Epithelial cell of proximal tubule (primary cell): ENCODE results near the gene MAT2A. TPM values are rescaled to one million over a fixed set of nuclear protein-coding genes. Genes with fewer than 3 reads are reported as not detected.

Source experiments
- DNase-seq: peaks from one replicate; pipeline ENCODE4 v3.0.0-alpha.2; 2011; ENCODE audit warnings: low read depth
- H3K4me3 ChIP-seq: 2 replicates; pipeline ENCODE4 v1.5.1; 2011; ENCODE audit warnings: low read depth, mild to moderate bottlenecking, low read length
- total RNA-seq: library from RNA; depleted of rRNA; stranded (reverse); fragments of >200 nt; gene quantifications from 2 replicates; pipeline ENCODE4 v1.2.3, GENCODE V29; 2015
- TF ChIP-seq, protein P1 (sequence below): conservative IDR thresholded peaks from 2 replicates; pipeline ENCODE4 v1.5.1; 2012; ENCODE audit warnings: low read depth, mild to moderate bottlenecking, low read length

MAT2A gene
- total RNA-seq, 1 donor from 2014 or later, result 64.6 TPM

DNA sequence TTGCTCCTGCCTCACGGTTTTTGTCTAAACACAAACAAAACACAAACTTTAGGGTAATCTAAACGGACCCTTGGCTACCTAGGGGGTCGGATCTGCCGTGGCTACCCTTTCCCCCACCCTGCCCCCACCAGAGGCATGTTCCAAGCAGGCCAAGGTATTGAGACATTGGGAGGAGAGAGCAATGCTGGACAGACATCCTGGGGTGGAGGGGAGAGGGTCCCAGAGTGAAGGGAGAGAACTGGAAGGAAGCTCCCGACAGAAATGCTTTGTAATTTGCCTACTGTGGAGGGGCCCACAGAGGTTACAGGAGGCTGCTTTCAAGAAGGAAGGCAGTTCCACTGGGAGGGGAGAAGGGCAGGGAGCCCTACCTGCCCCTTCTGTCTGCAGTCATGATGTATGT lies 13.9 kb upstream of the MAT2A start:
- no peak for DNase-seq
- TF ChIP-seq, protein P1, sequence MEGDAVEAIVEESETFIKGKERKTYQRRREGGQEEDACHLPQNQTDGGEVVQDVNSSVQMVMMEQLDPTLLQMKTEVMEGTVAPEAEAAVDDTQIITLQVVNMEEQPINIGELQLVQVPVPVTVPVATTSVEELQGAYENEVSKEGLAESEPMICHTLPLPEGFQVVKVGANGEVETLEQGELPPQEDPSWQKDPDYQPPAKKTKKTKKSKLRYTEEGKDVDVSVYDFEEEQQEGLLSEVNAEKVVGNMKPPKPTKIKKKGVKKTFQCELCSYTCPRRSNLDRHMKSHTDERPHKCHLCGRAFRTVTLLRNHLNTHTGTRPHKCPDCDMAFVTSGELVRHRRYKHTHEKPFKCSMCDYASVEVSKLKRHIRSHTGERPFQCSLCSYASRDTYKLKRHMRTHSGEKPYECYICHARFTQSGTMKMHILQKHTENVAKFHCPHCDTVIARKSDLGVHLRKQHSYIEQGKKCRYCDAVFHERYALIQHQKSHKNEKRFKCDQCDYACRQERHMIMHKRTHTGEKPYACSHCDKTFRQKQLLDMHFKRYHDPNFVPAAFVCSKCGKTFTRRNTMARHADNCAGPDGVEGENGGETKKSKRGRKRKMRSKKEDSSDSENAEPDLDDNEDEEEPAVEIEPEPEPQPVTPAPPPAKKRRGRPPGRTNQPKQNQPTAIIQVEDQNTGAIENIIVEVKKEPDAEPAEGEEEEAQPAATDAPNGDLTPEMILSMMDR, result no peak
- H3K4me3 ChIP-seq, result no peak overlapping the region

DNA sequence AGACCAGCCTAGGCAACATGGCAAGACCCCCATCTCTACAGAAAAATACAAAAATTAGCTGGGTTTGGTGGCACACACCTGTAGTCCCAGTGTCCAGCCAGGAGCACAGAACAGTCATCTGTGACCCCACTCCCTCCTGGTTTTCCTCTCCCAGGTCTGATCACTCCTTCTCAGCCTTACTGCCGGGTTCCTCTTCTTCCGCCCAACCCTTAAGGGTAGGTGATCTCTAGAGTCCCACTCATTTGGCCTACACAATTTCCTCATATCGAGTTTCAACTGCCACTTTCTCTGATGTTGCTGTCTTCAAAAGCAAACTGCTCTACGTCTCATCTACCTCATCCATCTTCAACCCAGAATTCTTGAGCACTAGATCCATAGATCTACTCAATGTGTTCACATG lies 13.4 kb upstream of the MAT2A start:
- H3K4me3 ChIP-seq, result no peak overlapping the region
- no peak for DNase-seq
- TF ChIP-seq, protein P1, result no peak

DNA sequence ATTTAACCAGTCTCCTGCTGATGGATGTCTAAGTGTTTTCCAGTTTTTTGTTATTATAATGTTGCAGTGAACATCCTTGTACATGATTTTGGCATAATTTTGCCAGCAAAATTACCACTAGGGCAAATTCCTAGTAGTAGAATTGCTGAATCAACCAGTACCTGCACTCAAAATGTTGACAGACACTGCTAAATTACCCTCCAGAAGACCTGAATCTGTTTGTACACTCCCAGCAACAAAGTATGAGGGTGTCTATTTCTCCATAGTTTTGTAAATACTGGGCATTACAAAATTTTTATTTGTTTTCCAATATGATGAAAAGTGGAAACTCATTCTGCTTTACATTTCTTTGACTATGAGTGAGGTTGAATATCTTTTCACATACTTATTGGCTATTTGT lies 11.2 kb upstream of the MAT2A start:
- TF ChIP-seq, protein P1, result no peak
- no peak overlapping the region for H3K4me3 ChIP-seq
- no peak for DNase-seq

DNA sequence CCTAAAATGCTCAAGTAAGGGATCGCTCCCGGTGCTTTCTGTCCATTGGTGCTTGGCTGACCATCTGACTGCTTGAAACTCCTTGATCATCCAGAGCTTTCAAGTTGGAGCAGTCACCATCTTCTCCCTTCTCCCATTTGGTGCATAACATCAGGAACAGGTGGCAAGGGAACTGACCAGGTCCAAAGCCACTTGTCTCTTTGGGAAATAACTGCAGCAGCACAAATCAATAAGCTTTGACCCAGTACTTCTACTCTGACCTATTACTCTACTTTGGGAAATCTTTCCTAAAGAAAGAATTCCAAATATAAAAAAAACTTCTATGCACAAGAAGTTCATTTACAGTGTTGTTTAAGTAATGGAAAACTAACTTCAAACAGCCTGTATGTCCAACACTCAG lies 10.6 kb upstream of the MAT2A start:
- H3K4me3 ChIP-seq, result no peak overlapping the region
- TF ChIP-seq, protein P1, result no peak

DNA sequence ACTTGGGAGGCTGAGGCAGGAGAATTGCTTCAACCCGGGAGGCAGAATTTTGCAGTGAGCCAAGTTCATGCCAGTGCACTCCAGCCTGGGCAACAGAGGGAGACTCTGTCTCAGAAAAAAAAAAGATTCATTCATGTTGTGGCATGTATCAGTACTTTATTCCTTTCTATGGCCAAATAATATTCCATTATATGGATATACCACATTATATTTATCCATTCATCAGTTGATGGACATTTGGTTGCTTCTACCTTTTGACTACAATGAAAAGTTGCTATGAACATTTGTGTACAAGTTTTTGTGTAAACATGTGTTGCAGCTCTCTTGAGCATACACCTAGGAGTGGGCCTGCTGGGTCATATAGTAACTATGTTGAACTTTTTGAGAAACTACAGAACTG lies 9.2 kb upstream of the MAT2A start:
- no peak for DNase-seq
- no peak overlapping the region for H3K4me3 ChIP-seq

More for the DNA sequence above, 10.6 kb upstream of the MAT2A start:
- no peak for DNase-seq

DNA sequence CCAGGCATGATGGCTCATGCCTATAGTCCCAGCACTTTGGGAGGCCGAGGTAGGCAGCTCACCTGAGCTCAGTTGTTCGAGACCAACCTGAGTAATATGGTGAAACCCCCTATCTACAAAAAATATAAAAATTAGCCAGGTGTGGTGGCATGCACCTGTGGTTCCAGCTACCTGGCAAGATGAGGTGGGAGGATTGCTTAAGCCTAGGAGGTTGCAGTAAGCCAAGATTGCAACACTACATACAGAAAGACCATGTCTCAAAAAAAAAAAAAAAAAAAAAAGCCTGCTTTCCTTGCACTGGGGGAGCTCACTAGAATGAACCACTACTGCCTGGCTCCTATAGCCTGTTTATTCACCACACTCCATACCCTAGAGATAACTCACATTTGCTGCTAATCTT lies 7.4 kb upstream of the MAT2A start:
- DNase-seq, result no peak
- TF ChIP-seq, protein P1, result no peak
- H3K4me3 ChIP-seq, result no peak overlapping the region

More for the DNA sequence above, 9.2 kb upstream of the MAT2A start:
- TF ChIP-seq, protein P1, result no peak

DNA sequence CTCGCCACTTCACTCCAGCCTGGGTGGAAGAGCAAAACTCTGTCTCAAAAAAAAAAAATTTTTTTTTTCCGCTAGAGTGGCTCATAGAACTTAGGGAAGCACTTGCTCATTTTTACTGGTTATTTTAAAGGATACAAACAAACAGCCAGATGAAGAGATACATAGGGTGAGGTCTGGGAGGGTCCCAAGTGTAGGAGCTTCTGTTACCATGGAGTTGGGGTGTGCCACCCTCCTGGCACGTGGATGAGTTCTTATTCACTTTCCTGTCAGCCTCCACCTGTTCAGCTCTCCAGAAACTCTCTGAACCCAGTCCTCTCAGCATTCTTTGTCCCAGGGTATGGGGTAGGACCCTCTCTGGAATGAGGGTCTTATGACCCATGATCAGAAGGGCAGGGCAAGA lies 4.9 kb upstream of the MAT2A start:
- H3K4me3 ChIP-seq, result no peak overlapping the region
- TF ChIP-seq, protein P1, result no peak
- DNase-seq, result no peak
